ENCODE results near the gene SYTL5.

Gene SYTL5

GRCh38 chrX:38163193-38163592 lies 156.8 kb downstream of the SYTL5 start:
- no peak overlapping the region for H3K27ac ChIP-seq
- TF ChIP-seq CTCF (conservative IDR thresholded peaks at IDR 0.05), result no peak

DNA sequence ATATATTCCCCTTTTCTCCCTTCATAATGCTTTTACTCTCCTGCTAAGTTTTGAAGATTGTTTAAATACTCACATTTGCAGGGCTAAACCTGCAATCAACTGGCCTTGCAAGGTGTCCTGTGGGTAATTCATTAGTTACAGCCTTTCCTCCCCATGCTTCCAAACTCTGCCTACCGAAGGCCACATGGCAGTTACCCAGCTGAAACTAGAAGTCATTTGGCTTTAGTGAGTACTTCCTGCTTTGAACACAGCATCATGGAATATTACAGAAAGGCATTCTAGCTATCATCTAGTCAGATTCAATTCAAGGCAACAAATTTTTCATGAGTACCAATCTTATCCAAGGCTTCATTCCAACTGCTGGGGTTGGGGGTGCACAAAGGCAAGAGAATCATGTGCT lies 158.7 kb downstream of the SYTL5 start:
- no peak overlapping the region for H3K27ac ChIP-seq
- no peak for TF ChIP-seq CTCF (conservative IDR thresholded peaks at IDR 0.05)

DNA sequence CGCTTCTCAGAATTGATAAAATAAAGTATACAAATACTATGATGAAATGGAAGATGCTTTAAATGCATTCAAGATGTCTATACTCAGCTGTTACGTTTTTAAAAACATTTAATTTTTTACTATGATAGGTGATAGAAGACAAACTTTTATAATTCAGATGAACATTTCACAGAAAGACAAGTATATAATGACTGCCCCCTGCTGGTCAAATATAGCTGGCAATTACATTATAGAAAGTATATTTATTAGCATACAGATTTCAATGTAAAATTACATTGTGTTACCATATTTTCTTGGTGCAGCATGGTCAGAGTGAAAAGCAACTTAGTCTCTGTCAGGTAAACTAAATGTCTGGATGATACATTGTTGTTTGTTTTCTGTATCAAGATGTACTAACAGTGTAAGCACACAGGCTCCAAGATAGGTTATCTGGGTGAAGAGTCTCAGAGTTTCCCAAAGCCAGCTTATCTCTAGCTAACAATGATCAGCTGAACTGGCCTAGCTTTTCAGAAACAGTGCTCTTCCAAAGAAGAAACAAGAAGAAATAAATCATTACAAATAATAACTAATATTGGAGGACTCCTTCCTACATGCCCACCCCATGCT lies 160.2 kb downstream of the SYTL5 start:
- no peak overlapping the region for H3K27ac ChIP-seq
- TF ChIP-seq CTCF (conservative IDR thresholded peaks at IDR 0.05), result peak; percentile 75

- TF ChIP-seq CTCF (conservative IDR thresholded peaks at IDR 0.05), result no peak
- H3K27ac ChIP-seq, result no peak overlapping the region
Observed at GRCh38 chrX:38170556-38170955, 164.2 kb downstream of the SYTL5 start.

DNA sequence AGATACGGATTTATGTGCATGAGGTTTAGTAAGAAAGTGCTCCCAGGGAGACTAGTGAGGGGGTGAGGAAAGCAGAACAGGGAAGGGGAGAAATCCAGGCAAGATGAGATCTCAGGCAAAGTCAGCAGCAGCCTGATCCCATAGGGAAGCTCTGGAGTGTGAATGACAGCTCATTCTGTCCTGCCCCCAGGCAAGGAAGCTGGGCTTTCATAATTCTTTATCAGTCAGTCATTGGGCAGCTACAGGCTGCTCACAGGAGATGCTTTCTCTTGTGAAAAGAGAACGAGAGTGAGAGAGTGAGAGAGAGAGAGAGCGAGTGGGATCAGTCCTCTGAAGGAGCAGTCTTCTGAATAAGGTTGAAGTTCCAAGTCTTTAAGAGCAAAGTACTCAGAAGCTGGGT lies 166.2 kb downstream of the SYTL5 start:
- no peak for TF ChIP-seq CTCF (conservative IDR thresholded peaks at IDR 0.05)
- no peak overlapping the region for H3K27ac ChIP-seq

DNA sequence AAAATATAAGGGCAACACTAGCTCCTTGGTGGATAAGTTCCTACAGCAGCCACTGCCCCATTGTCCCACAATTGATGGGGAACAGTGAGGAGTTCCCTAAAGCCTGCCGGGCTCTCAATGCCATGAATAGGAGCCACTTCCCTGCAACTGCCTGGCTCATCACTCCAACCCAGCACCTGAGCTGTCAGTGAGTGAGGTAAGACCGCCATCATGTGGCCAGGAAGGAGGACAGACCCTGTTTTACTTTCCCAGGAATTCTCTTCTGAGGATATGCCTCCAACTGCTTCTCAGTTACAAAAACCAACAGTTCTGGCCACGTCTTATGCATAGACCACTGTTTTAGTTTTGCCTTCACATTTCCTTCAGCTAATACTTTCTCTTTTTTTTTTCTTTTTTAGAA lies 168.8 kb downstream of the SYTL5 start:
- H3K27ac ChIP-seq, result no peak overlapping the region
- peak; percentile 86 for TF ChIP-seq CTCF (conservative IDR thresholded peaks at IDR 0.05)

DNA sequence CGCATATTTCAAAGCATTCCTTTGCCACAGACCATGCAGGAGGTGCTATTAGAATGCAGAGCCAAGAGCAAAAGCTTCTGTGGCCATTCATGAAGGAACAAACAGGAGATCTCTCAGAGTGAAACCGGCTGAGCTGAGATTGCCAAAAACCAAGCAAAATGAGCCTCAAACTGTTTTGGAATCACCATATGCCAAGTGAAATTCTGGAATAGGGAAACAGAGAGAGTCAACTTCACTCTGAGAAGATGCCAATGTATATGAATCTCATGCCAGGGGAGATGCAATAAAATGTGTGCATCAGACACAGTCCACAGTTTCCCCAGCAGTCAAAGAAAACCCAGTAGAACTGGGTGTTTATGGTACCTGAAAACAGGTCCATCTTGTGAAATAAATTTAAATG lies 172.0 kb downstream of the SYTL5 start:
- H3K27ac ChIP-seq, result no peak overlapping the region

More for the DNA sequence above, 172.0 kb downstream of the SYTL5 start:
- no peak for TF ChIP-seq CTCF (conservative IDR thresholded peaks at IDR 0.05)

Measured in VCaP (cell line).